Heart right ventricle (tissue), 16 donors: Measurements from ENCODE around the gene INO80B. TPM values are rescaled to one million over a fixed set of nuclear protein-coding genes. Genes with fewer than 3 reads are reported as not detected.

Source experiments
- ATAC-seq, 8 donors: fragments of 200-7000 bp; cut with Tn5 transposase; one replicate each; pipeline ENCODE4 v1.9.1; 2020; ENCODE audit warnings: mild to moderate bottlenecking in 8 of 8, moderate library complexity in 8 of 8, moderate number of reproducible peaks in 1 of 8
- DNase-seq, 2 donors: peaks; one replicate each; pipeline ENCODE4 v3.0.0-alpha.2; 2020
- H3K27ac ChIP-seq, 10 donors: fragments of 200-600 bp; sonication (generic) in 2 of 10; one replicate each; pipeline versions ENCODE4 v1.5.0 to v1.8.0; 2020 to 2022; ENCODE audit warnings: mild to moderate bottlenecking in 3 of 10
- H3K27me3 ChIP-seq, 7 donors: fragments of 200-600 bp; one replicate each; pipeline ENCODE4 v1.8.0; 2021 to 2022; ENCODE audit warnings: mild to moderate bottlenecking in 2 of 7
- H3K36me3 ChIP-seq, 9 donors: fragments of 200-600 bp; sonication (generic) in 1 of 9; one replicate each; pipeline versions ENCODE4 v1.5.0 to v1.8.0; 2020 to 2022; ENCODE audit warnings: mild to moderate bottlenecking in 2 of 9
- H3K4me1 ChIP-seq, 9 donors: fragments of 200-600 bp; sonication (generic) in 1 of 9; one replicate each; pipeline versions ENCODE4 v1.5.0 to v1.8.0; 2020 to 2022; ENCODE audit warnings: mild to moderate bottlenecking in 4 of 9
- H3K4me3 ChIP-seq, 10 donors: fragments of 200-600 bp; sonication (generic) in 2 of 10; one replicate each; pipeline versions ENCODE4 v1.5.0 to v1.8.0; 2020 to 2022; ENCODE audit warnings: mild to moderate bottlenecking in 7 of 10, moderate library complexity in 2 of 10
- H3K9me3 ChIP-seq, 11 donors: fragments of 200-600 bp in 10 of 11; sonication (generic) in 2 of 11; one replicate each; pipeline versions ENCODE4 v1.5.0 to v1.8.0; 2013 to 2022; ENCODE audit warnings: mild to moderate bottlenecking in 2 of 11, control low read depth in 1 of 11, moderate library complexity in 1 of 11
- WGBS, 2 donors: extraction: QIAGEN DNeasy Blood & Tissue Kit; methylation state at CpG; one replicate each; pipeline ENCODE4 v1.1.7; 2013; ENCODE audit warnings: inconsistent platforms in 1 of 2; 5-methylcytosine and 5-hydroxymethylcytosine counted together
- intact Hi-C, 10 donors: fragments of 100-400 bp; cut with DNase I; formaldehyde crosslinking; loops; one replicate each; pipeline versions ENCODE4 v1.11.1 to v1.14.2; 2022
- polyA plus RNA-seq, 2 donors: library from polyadenylated mRNA; stranded (reverse); fragments of 200-250 nt; gene quantifications; one replicate each; pipeline ENCODE4 v1.2.3, GENCODE V29; 2013
- total RNA-seq, 10 donors: library from RNA; stranded (reverse); fragmentation: NEBNext Ultra II Directional in 3 of 10; extraction: Animal tissue kit (Norgen Biotek cat#: 25700) in 3 of 10; gene quantifications; one replicate each; pipeline versions ENCODE4 v1.2.1 to v1.2.4, GENCODE V29; 2021 to 2023
- TF ChIP-seq, protein P1 (sequence below), 9 donors: fragments of 200-600 bp; sonication (generic) in 2 of 9; IDR thresholded peaks; one replicate each; pipeline versions ENCODE4 v1.5.0 to v1.8.0; 2021 to 2022; ENCODE audit warnings: antibody characterized with exemption in 9 of 9, mild to moderate bottlenecking in 5 of 9, moderate library complexity in 1 of 9
- donor health status: Arrhythmogenic right ventricular cardiomyopathy.
- donor health status: ischemic (EF 13 %, LVEDD 7.1; RV severe dilation, severe dysfunction).
- donor health status: healthy with polysubstance abuse.
- donor health status: DM: no; HTN: yes; CAD: no.
- donor health status: DM: no; HTN: no; CAD: no.
- donor health status: ischemic (EF 25% LVEDD 6.9; RV normal size, moderate dysfunction).
- donor health status: ischemic (EF 25% LVEDD 5.7; RV mildly dilated, moderate dysfunction).
- donor health status: healthy.
- donor health status: DM: yes; HTN: yes; CAD: no.
- donor health status: Ischemic cardiomyopathy.
- donor health status: ischemic (EF 35%, LVEDD 5.7; RV mildly dilated, moderate dysfunction).
- donor health status: nonischemic (EF 11% LVEDD 7.7; RV severe dilation, severe dysfunction).
- donor health status: DM: yes; HTN: yes; CAD: no.
- donor health status: PGD.
- donor health status: ischemic (EF 29% LVEDD 5.4; RV normal size, mild dysfunction).
- donor health status: nonischemic (EF 23%, LVEDD 6.1; RV moderate dilation, normal function).

The INO80B gene
- total and polyA plus RNA-seq, 12 donors, result 8.9 to 40.7 (median 19.8) TPM

GRCh38 chr2:74448771-74449170, 6.1 kb upstream of the INO80B start:
- H3K4me1 ChIP-seq, result peaks cover 0 to 10% (median 0%) of the 10 kb centered on the region in 9 donors
- WGBS, 2 donors, result 79 to 81% methylated on average over 2 of the region's 2 CpGs
- DNase-seq (no peak), ATAC-seq (no peak)
- no peak overlapping the region for H3K4me3 ChIP-seq
- no peaks in the 10 kb centered on the region for H3K36me3 ChIP-seq
- intact Hi-C loops, result no loop called here
- no peaks in the 10 kb centered on the region for H3K9me3 ChIP-seq
- TF ChIP-seq, protein P1, sequence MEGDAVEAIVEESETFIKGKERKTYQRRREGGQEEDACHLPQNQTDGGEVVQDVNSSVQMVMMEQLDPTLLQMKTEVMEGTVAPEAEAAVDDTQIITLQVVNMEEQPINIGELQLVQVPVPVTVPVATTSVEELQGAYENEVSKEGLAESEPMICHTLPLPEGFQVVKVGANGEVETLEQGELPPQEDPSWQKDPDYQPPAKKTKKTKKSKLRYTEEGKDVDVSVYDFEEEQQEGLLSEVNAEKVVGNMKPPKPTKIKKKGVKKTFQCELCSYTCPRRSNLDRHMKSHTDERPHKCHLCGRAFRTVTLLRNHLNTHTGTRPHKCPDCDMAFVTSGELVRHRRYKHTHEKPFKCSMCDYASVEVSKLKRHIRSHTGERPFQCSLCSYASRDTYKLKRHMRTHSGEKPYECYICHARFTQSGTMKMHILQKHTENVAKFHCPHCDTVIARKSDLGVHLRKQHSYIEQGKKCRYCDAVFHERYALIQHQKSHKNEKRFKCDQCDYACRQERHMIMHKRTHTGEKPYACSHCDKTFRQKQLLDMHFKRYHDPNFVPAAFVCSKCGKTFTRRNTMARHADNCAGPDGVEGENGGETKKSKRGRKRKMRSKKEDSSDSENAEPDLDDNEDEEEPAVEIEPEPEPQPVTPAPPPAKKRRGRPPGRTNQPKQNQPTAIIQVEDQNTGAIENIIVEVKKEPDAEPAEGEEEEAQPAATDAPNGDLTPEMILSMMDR (IDR thresholded peaks at IDR 0.05), result no peak
- no peak overlapping the region for H3K27ac ChIP-seq
- no peaks in the 10 kb centered on the region for H3K27me3 ChIP-seq

- DNase-seq (no peak), ATAC-seq (no peak)
- intact Hi-C loops, result no loop called here
- H3K27me3 ChIP-seq, result no peaks in the 10 kb centered on the region
- no peaks in the 10 kb centered on the region for H3K9me3 ChIP-seq
- no peaks in the 10 kb centered on the region for H3K36me3 ChIP-seq
- no peak overlapping the region for H3K4me3 ChIP-seq
- 67 to 73% methylated on average over 3 of the region's 3 CpGs for WGBS, 2 donors
- TF ChIP-seq, protein P1 (IDR thresholded peaks at IDR 0.05), result no peak
- no peak overlapping the region for H3K27ac ChIP-seq
- H3K4me1 ChIP-seq, result peaks cover 5 to 11% (median 6%) of the 10 kb centered on the region in 9 donors
These were observed 4.2 kb upstream of the INO80B start for GRCh38 chr2:74450570-74451190.

- Histone ChIP-seq H3K4me3 (peak overlapping the region; percentile 57 to 90 (median 80)), H3K36me3 (peaks cover 0 to 24% (median 6%) of the 10 kb centered on the region in 9 donors), H3K4me1 (peaks cover 14 to 42% (median 36%) of the 10 kb centered on the region in 9 donors), H3K27ac (peak overlapping the region; percentile 88 to 98 (median 96)), H3K27me3 (no peaks in the 10 kb centered on the region), H3K9me3 (no peaks in the 10 kb centered on the region)
- intact Hi-C loops, result no loop called here
- DNase-seq, result no peak
- 1 to 2% methylated on average over 26 to 27 of the region's 27 CpGs for whole genome bisulfite sequencing, 2 donors
- TF ChIP-seq, protein P1 (IDR thresholded peaks at IDR 0.05), result no peak
- no peak for ATAC-seq
These were observed 2.3 kb downstream of the INO80B start for GRCh38 chr2:74457129-74457548.

GRCh38 chr2:74457549-74458131, 2.8 kb downstream of the INO80B start:
- H3K4me1 ChIP-seq, result peaks cover 14 to 42% (median 36%) of the 10 kb centered on the region in 9 donors
- H3K4me3 ChIP-seq, result peak overlapping the region; percentile 57 to 90 (median 80)
- peaks cover 0 to 29% (median 6%) of the 10 kb centered on the region in 9 donors for H3K36me3 ChIP-seq
- H3K27me3 ChIP-seq, result no peaks in the 10 kb centered on the region
- ATAC-seq (peak; percentile 12 to 57 (median 38)), DNase-seq (peak; percentile 63 to 71)
- 0 to 1% methylated on average over 46 of the region's 46 CpGs for WGBS, 2 donors
- peak overlapping the region; percentile 88 to 98 (median 96) for H3K27ac ChIP-seq
- H3K9me3 ChIP-seq, result no peaks in the 10 kb centered on the region
- TF ChIP-seq, protein P1 (IDR thresholded peaks at IDR 0.05), result no peak
- intact Hi-C loops, result loop anchor here in 2 of 10 donors (1.0 kb wide), 2 partner anchors 15 to 50 kb away; partner anchors contain the start of genes MRPL53 (in 1 of the 2) and PCGF1 (in 1 of the 2)
